Tongue (tissue), 2 donors: ENCODE results near the gene SH3BP5L. TPM values are rescaled to one million over a fixed set of nuclear protein-coding genes. Genes with fewer than 3 reads are reported as not detected.

ENCODE experiments used
- DNase-seq: peaks from one replicate; pipeline ENCODE4 v3.0.0-alpha.2; 2015
- total RNA-seq: library from RNA; depleted of rRNA; stranded (reverse); fragments of >200 nt; gene quantifications from one replicate; pipeline ENCODE4 v1.2.3, GENCODE V29; 2014

Gene SH3BP5L
- total RNA-seq, 1 donor from 2014 or later: 20.9 TPM

DNA sequence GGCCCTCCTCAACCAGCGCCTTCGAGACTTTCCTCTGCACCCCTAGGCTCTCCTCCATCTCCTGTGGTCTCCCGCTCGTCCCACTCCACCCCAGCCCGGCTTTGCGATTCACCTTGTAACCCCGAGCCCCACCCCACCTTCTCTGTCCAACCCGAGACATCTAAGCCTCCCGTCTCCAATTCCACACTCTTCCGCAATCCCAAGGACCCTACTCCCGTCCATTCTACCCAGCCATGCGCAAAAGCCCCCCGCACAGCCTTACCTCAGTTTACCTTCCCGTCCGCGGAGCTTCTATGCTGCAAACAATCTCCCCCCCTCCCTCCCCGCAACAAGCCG, 174 bp downstream of the SH3BP5L start:
- DNase-seq: no peak

GRCh38 chr1:248825136-248825535, 579 bp downstream of the SH3BP5L start:
- no peak for DNase-seq

- DNase-seq: no peak
Observed at GRCh38 chr1:248824701-248825100, 1.0 kb downstream of the SH3BP5L start.

DNA sequence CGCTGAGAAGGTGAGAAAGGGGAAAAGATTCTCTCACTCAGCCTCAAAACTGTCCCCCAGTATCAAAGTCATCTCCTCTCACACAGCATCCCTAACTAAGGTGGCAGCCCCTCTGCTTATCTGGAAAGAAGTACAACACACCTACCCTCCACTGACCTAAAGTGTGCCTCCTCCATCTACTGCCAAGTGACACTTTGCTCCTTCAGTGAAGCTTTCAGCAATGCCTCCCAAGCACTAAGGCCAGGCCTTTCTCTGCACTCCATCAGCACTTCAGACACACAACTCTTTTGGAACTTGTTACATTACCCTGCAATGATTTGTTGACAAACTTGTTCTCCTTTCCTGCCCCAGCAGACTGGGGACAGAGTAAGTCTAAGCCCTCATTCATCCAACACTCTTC, 1.4 kb downstream of the SH3BP5L start:
- no peak for DNase-seq

GRCh38 chr1:248823517-248824001, 2.2 kb downstream of the SH3BP5L start:
- DNase-seq: no peak

DNA sequence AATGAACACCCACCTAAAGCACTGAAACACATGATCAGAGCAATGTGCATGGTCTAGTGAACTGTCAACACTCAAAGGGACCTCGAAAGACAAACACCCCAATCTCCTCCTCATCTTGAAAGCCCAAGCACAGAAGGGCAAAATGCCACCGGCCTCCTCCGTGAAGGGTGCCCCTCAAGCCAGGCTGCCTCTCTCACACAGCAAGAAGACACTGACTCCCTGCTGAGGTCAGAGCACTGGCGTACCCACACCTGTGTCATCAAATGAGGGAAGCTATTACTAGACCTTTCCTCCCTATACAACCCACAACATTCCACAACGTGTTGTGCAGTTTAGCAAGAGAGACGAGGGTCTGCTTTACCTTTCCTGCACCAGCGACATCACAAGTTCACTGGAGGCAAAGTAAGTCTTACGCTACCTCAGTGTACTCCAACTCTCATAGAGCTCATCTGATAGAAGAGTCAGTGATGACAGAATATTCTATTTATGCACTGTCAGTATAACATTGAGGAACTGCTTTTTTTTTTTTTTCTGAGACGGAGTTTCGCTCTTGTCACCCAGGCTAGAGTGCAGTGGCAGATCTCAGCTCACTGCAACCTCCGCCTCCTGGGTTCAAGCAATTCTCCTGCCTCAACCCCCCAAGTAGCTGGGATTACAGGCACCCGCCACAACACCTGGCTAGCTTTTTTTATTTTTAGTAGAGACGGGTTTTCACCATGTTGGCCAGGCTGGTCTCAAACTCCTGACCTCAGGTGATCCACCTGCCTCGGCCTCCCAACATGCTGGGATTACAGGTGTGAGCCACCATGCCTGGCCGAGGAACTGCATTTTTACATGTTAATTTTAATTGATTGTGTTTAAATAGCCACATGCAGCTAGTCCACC, 3.3 kb downstream of the SH3BP5L start:
- DNase-seq: no peak

GRCh38 chr1:248821641-248822040, 4.1 kb downstream of the SH3BP5L start:
- no peak for DNase-seq

DNA sequence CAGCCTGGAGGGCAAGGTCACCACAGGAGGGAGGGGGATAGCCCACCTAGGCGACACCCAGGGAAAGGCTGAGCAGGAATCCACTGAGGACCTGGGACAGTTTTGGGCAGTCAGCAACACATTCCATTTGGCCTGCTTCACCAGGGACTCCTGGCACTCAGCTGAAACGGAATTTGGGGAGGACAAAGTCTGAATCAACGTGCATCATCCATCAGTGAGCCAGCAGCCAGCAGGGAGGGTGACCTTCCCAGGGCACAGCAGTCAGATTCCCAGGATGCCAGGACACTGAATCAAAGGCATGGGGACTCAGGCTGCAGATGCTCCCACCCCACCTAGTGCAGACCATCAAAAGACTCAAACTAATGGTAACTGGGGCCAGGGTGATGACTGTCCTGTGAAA, 4.6 kb downstream of the SH3BP5L start:
- DNase-seq: no peak

- DNase-seq: no peak
Observed at GRCh38 chr1:248820041-248820585, 5.6 kb downstream of the SH3BP5L start.

DNA sequence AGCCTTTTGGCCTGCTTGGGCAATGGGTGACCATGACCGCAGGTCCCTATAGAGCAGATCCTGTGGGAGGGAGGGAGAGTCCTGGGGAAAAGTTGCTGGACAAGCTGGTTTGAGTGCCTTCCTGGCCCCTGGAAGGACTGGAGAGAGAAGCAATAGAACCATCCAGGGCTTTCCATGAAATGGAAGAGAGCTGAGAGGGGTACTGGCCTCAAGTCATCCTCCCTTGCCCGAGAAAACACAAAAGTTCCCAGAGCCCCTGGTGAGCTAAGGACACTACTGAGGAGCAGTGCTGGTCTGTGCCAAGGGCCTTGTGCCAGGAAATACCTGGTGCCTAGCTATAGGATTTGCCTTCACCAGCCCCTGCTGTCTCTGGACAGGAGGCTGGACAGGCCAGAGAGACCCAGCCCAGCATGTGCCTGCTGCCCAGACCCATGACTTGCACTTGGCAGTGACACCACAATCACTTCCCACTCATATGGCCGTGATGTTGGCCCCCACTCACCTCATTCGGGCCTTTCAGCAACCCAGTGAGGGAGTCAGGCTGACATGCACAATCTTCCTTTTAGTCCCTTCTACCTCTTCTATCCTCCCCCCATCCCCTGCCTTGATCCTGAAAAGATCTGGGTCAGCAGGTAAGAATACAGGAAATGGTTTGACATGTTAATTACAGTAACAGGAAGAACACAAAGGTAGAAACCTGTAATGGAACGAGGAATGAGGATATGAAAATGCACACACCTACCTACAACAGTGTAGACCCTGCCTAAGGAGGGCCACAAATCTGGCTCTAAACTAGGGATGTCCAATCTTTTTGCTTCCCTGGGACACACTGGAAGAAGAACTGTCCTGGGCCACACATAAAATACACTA, 7.0 kb downstream of the SH3BP5L start:
- DNase-seq: no peak

GRCh38 chr1:248817065-248817464, 8.7 kb downstream of the SH3BP5L start:
- DNase-seq: no peak

DNA sequence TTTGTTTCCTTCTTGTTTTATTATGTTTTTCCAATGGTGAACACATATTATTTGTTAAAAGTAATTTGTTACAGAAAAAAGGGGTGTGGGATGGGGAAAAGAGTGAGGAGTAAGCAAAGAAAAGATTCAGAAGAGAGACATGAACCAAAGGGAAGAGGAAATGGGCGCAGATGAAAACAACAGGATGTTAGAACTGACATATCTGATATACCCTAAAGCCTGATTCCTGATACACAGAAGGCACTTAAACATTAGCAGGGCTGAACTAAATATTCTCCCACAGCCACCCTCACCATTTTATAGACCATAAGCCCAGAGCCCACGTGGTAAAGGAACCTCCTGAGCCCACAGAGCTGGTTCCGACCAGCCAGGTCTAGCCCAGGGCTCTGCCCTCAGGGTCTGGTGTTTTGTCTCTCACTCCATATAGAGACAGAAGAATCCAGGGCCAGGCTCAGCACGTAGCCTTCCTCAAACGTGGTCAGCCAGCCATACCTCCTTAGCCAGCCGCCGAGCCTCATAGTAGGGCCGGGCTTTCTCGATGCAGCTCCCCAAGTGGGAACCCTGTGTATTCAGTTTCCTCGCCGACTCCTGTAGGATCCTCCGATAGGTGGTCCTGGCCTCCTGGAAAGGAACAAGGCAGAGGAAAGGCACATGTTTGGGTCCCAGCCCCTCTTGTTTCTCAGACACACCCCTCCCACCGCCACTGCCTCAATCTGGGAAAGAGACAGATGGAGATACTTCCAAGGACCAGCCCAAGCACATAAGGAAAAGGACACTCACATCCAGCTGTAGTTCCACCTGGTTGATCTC, 9.5 kb downstream of the SH3BP5L start:
- DNase-seq: no peak

GRCh38 chr1:248815407-248816034, 10.2 kb downstream of the SH3BP5L start:
- DNase-seq: no peak

GRCh38 chr1:248814351-248814750, 11.4 kb downstream of the SH3BP5L start:
- no peak for DNase-seq

- DNase-seq: no peak
Observed at GRCh38 chr1:248813546-248813945, 12.2 kb downstream of the SH3BP5L start.

DNA sequence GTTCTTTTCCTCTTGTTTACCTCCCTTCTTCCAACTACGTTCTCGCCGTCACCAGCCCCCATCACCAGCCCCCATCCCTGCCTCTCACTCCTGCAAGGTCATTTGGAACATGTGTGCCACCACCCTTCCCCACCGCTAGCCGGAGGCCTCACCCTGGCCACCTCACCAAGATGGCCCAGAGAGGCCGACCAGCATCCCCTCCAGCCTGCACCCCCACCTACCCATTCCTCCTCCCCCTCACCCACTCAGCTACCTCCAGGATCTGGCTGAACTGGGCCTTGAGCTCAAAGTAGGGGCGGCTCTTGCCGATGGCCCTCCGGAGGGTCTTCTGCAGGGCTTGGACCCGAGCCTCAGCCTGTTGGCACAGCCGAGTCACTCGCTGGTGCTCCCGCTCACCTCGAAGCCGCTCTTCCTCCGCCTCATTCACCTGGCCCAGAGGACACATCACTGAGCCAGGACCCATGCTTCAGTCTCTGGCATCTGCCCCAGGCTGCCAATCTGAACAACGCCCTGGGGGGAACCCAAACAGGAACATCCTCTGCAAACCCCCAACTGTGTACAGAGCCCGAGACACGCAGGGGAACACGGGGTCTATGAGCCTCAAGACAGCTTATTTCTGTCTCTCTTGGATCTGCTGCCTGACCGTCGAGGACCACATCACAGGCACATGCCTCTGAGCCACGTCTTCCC, 12.8 kb downstream of the SH3BP5L start:
- DNase-seq: no peak

GRCh38 chr1:248811514-248812490, 13.9 kb downstream of the SH3BP5L start:
- DNase-seq: no peak

- no peak for DNase-seq
Observed at GRCh38 chr1:248810727-248811513, 14.8 kb downstream of the SH3BP5L start.
